Measurements from ENCODE around the gene OR8B12. TPM values are rescaled to one million over a fixed set of nuclear protein-coding genes. Genes with fewer than 3 reads are reported as not detected.
"Not testable (repeated sequence)": the region's sequence is repeated elsewhere in the genome, so short reads cannot be mapped to it uniquely, and the experiment has no call there.

Gene OR8B12
- total RNA-seq, 2 donors from 2014 or later: not detected

GRCh38 chr11:124517314-124517713, 26.1 kb downstream of the OR8B12 start:
- no peaks in the 10 kb centered on the region for H3K27me3 ChIP-seq
- TF ChIP-seq POLR2A (IDR thresholded peaks at IDR 0.05): no peak
- TF ChIP-seq, protein P1, sequence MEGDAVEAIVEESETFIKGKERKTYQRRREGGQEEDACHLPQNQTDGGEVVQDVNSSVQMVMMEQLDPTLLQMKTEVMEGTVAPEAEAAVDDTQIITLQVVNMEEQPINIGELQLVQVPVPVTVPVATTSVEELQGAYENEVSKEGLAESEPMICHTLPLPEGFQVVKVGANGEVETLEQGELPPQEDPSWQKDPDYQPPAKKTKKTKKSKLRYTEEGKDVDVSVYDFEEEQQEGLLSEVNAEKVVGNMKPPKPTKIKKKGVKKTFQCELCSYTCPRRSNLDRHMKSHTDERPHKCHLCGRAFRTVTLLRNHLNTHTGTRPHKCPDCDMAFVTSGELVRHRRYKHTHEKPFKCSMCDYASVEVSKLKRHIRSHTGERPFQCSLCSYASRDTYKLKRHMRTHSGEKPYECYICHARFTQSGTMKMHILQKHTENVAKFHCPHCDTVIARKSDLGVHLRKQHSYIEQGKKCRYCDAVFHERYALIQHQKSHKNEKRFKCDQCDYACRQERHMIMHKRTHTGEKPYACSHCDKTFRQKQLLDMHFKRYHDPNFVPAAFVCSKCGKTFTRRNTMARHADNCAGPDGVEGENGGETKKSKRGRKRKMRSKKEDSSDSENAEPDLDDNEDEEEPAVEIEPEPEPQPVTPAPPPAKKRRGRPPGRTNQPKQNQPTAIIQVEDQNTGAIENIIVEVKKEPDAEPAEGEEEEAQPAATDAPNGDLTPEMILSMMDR (IDR thresholded peaks at IDR 0.05): no peak
- H3K27ac ChIP-seq: no peak overlapping the region
- H3K4me3 ChIP-seq: no peak overlapping the region
- DNase-seq (no peak), ATAC-seq (no peak)
- 62 to 72% methylated on average over 12 of the region's 12 CpGs for WGBS, 2 donors
- H3K36me3 ChIP-seq (replicated peaks in 1 of 2; ENCODE audit: insufficient read depth in 1 of 2, low read depth in 2 of 2): no peaks in the 10 kb centered on the region
- intact Hi-C loops (cut with DNase I): no loop called here
- no peaks in the 10 kb centered on the region for H3K4me1 ChIP-seq
- H3K9me3 ChIP-seq: no peaks in the 10 kb centered on the region

DNA sequence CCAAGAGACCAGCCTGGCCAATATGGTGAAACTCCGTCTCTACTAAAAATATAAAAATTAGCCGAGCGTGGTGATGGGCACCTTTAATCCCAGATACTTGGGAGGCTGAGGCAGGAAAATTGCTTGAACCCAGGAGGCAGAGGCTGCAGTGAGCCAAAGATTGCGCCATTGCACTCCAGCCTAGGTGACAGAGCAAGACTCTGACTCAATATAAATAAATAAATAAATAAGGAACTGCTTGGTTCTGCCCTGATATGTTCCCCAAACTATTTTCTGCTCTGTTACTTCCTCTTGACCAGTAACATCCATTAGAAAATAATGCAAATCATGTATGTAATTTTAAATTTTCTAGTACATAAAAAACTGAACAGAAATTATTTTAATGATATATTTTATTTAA, 28.8 kb downstream of the OR8B12 start:
- DNase-seq; ATAC-seq; intact Hi-C loops (cut with DNase I); H3K27me3 ChIP-seq; H3K27ac ChIP-seq; H3K4me3 ChIP-seq; H3K9me3 ChIP-seq; H3K36me3 ChIP-seq (replicated peaks in 1 of 2; ENCODE audit: insufficient read depth in 1 of 2, low read depth in 2 of 2); H3K4me1 ChIP-seq: not testable (repeated sequence)
- WGBS, 2 donors: 82 to 88% methylated on average over 4 of the region's 4 CpGs

- ATAC-seq: no peak
- Histone ChIP-seq H3K27ac (no peak overlapping the region), H3K9me3 (no peaks in the 10 kb centered on the region), H3K4me3 (no peak overlapping the region), H3K27me3 (no peaks in the 10 kb centered on the region), H3K36me3 (replicated peaks in 1 of 2; ENCODE audit: insufficient read depth in 1 of 2, low read depth in 2 of 2) (no peaks in the 10 kb centered on the region), H3K4me1 (no peaks in the 10 kb centered on the region)
- no peak for DNase-seq
- WGBS, 2 donors: 81 to 83% methylated on average over 3 of the region's 3 CpGs
- TF ChIP-seq, protein P1 (IDR thresholded peaks at IDR 0.05): no peak
- TF ChIP-seq POLR2A (IDR thresholded peaks at IDR 0.05): no peak
- intact Hi-C loops (cut with DNase I): no loop called here
Measured at GRCh38 chr11:124514131-124514530, 29.3 kb downstream of the OR8B12 start.

DNA sequence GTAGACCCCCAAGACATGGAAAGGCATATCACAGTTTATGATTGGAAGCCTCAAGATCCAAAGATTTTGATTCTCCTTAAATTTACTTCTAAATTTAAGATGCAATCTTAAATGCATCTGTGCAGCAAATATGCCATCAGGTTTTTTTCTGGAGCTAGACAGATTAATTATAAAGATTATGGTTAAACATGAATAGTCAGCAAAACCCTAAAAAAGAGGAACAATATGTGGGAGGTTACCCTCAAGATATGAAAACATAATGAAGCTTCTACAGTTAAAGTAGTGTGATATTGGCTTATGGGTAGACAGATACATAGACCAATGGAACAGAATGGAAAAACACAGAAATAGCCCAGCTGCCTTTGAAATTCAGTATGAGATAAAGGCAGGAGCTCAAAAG, 31.7 kb downstream of the OR8B12 start:
- TF ChIP-seq POLR2A (IDR thresholded peaks at IDR 0.05): no peak
- TF ChIP-seq, protein P1 (IDR thresholded peaks at IDR 0.05): no peak
- Histone ChIP-seq H3K4me3 (no peak overlapping the region), H3K36me3 (replicated peaks in 1 of 2; ENCODE audit: insufficient read depth in 1 of 2, low read depth in 2 of 2) (no peaks in the 10 kb centered on the region), H3K9me3 (peaks cover 0 to 2% (median 0%) of the 10 kb centered on the region in 3 donors), H3K27ac (no peak overlapping the region), H3K4me1 (no peaks in the 10 kb centered on the region), H3K27me3 (no peaks in the 10 kb centered on the region)
- DNase-seq (no peak), ATAC-seq (no peak)
- intact Hi-C loops (cut with DNase I): no loop called here

- no peak overlapping the region for H3K4me3 ChIP-seq
- H3K27ac ChIP-seq: no peak overlapping the region
- ATAC-seq: no peak
Measured at GRCh38 chr11:124510279-124510678, 33.2 kb downstream of the OR8B12 start.

More at GRCh38 chr11:124510279-124510678, 33.2 kb downstream of the OR8B12 start:
- no peak for DNase-seq
- Histone ChIP-seq H3K4me1 (no peaks in the 10 kb centered on the region), H3K27me3 (no peaks in the 10 kb centered on the region), H3K9me3 (peaks cover 0 to 2% (median 0%) of the 10 kb centered on the region in 3 donors), H3K36me3 (replicated peaks in 1 of 2; ENCODE audit: insufficient read depth in 1 of 2, low read depth in 2 of 2) (no peaks in the 10 kb centered on the region)
- intact Hi-C loops (cut with DNase I): no loop called here
- 37 to 60% methylated on average over 4 of the region's 4 CpGs for WGBS, 2 donors
- no peak for TF ChIP-seq POLR2A (IDR thresholded peaks at IDR 0.05)
- TF ChIP-seq, protein P1 (IDR thresholded peaks at IDR 0.05): no peak

Data from body of pancreas (tissue), 4 donors.